Cardiac septum (tissue), 1 donor: ENCODE data around the gene ZDHHC13. TPM values are rescaled to one million over a fixed set of nuclear protein-coding genes. Genes with fewer than 3 reads are reported as not detected.

ENCODE experiments used
- DNase-seq: peaks from one replicate; pipeline ENCODE4 v3.0.0-alpha.2; 2020; ENCODE audit warnings: low spot score
- intact Hi-C: fragments of 100-400 bp; cut with DNase I; formaldehyde crosslinking; loops from one replicate; pipeline ENCODE4 v1.14.0; 2022
- total RNA-seq: library from RNA; stranded (reverse); fragmentation: NEBNext Ultra II Directional; extraction: Animal tissue kit (Norgen Biotek cat#: 25700); gene quantifications from one replicate; pipeline ENCODE4 v1.2.1, GENCODE V29; 2021
- donor health status: DM: no; HTN: no; CAD: no.

Gene ZDHHC13
- total RNA-seq, 1 donor from 2014 or later: 7.8 TPM

DNA sequence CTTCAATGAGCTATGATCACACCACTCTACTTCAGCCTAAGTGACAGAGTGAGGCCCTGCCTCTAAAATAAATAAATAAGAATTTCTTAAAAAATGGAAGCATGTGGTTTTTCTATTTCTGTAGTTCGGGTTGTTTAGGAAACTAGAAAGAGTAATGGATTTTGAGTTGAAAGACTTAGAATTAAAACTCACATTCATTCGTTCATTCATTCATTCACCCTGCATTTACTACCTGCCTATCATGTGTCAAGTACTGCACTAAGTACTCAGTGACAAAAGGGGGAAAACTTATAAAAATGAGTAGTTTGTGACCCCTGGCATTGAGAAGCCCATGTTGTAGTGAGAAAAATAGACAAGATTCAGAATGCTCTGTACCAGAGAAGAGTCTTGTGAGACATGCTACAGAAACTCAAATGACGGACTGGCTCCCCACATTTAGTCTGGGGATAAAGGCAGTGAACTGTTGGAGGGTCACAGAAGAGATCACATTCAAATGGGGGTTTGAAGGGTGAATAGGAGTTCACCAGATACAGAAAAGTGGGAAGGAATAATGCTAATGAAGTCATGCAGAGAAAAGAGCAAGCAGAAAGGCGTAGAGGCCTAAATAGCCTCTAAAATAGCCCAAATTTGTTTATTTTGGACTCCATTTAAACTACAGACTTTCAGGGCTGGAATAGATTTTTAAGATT is 77.8 kb downstream of the ZDHHC13 start:
- DNase-seq: no peak
- intact Hi-C loops: loop anchor here (5.0 kb wide), 1 partner anchor 43 kb away; no protein-coding TSS in a partner anchor

DNA sequence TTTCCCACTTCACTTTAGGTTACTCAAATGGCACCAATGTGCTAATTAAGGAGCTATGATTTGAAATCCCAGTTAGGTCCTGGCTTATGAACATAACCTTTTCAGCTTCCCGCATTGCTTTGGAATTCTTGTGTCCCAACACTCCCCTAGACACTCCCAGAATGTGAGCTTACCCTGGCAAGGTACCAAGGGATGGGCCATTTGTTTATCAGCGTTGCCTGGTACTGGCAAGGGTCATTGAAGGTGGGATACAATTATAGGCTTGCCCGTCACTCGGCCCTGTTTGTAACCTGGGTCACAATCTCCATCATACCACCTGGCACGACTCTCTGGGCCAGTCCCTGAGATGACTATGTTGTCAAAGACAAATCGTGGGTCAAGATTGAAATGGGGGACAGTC is 79.5 kb downstream of the ZDHHC13 start:
- no peak for DNase-seq

DNA sequence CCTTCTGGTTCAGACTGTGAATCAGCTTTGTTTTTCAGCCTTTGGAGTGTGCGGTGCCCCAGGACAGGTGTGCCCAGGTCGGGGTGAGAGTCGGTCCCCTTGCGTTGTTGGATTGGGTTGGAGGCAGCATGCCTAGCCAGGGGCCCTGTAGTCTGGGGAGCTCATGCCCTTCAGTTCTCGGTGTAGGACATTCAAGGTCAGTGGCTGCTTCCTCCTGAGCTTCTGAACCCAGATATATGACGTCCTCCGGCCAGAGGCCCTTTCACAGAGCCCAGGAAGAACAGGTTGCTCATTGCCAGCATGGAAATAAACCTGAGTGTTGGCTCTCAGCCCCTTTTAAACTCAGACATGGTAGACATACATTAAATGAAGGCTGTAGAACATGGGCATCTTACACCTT is 82.1 kb downstream of the ZDHHC13 start:
- intact Hi-C loops: loop anchor here (5.0 kb wide), 1 partner anchor 38 kb away; no protein-coding TSS in a partner anchor
- no peak for DNase-seq

More for the DNA sequence above, 79.5 kb downstream of the ZDHHC13 start:
- intact Hi-C loops: loop anchor here (5.0 kb wide), 1 partner anchor 41 kb away; no protein-coding TSS in a partner anchor

DNA sequence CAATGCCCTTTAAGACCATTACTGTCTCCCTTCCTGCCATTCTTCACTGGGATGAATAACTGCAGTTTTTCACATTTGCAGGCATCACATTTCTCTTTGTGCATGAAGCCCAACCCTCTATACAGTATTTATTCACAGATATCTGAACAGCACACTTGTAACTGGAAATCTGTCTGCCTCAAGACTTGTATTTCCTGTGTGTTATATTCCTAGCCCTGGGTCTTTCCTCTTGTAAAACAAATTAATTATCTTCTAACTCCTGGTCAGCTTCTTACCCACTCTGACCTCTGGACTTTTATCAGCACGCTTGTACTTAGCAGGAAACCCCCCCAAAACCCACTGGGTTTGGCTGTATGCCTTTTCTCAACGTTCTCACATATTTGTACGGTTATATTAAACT is 82.8 kb downstream of the ZDHHC13 start:
- DNase-seq: no peak
- intact Hi-C loops: loop anchor here (5.0 kb wide), 1 partner anchor 38 kb away; no protein-coding TSS in a partner anchor

DNA sequence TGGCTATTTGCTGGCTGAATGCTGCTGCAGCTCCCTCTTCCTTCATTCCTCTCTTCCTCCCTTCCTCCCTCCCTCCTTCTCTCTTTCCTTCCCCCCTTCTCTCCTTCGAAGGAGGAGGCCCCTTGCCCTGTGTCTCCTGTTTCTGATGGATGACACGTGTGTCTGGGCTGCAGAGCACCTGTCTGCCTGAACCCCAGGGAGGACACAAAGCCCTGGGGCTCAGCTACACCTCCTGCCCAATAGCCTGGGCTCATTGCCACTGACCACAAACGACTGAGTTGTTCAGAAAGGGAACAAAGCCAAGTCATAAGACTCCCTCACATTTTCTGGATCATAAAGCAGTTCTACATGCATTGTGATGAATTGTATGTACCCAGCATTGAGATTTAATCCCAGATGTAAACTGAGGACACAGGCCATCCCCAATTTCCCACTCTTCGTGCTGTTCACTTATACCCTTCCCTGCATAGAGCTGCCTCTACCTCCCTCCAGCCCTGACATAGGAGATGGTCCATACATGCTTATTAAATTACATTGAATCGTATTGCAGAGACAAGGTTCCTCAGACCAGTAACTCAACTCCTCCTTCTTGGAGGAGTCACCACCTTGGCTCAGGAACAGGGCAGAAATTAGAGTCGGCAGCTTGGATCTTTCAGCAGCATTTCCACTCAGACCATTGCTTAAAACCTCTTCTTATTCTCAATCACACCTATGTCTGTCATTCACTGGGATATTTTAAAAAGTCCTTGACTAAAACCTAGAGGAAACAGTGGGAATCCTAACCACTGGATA is 83.6 kb downstream of the ZDHHC13 start:
- intact Hi-C loops: no loop called here
- no peak for DNase-seq

DNA sequence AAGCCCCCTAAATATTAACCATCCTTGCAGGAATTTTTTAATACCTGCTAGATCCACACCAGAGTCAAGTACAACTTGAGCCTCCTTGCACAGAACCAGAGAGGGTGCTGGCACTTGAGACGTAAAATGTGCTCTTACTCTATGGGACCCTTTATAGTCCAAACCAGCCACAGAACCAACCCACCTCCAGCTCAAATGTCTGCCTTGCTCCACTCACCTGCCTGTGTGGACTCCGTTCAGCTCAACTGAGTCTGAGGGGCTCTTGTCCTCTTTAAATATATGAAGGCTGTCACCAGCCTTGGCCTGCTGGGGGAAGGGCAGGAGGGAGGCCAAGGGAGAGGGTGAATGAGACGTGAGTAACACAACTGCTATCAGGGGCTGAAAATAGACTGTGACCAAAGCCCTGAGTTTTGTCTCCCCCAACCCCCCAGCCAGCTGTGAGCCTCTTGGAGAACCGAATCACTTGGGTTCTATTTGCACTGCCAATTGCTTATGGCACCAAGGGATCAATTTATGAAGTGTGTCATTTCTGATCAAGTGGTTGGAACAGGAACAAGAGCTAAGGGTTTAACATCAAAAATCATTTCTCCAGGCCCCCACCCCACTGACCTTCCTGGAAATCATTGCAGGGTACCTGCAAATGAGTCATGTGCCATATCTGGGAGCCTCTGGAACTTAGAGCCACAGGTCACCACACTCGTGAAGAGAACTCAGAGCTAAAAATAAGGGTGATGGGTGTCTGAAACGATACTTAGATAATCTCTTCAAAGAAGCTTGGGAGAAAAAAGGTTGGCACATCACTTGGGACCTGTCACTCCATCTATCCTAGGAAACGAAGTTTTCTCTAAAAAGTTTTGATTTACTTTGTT is 85.0 kb downstream of the ZDHHC13 start, which contains the start of gene CSRP3:
Gene CSRP3, minus strand, starts transcription at position 247 of the 869 bp plus-strand sequence. CDS start 9,535 bp downstream, outside the sequence.
- peak; percentile 86 for DNase-seq
- intact Hi-C loops: no loop called here

DNA sequence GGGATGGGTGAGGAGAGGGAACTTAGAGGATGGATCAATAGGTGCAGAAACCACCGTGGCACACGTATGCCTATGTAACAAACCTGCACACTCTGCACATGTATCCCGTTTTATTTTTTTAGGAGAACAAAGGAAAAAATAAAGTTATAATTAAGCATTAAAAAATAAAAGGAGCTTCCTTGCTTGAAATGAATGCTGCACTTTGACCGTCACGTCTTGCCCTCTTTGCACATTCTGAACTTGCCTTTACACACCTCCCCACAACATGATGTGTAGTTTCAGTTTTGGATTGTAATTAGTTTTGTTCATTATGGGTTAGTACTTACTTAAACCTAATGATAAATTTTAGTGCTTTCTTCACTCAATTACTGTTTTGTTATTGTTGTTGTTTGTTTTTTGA is 87.9 kb downstream of the ZDHHC13 start:
- no peak for DNase-seq
- intact Hi-C loops: loop anchor here (5.0 kb wide), 1 partner anchor 33 kb away; no protein-coding TSS in a partner anchor

DNA sequence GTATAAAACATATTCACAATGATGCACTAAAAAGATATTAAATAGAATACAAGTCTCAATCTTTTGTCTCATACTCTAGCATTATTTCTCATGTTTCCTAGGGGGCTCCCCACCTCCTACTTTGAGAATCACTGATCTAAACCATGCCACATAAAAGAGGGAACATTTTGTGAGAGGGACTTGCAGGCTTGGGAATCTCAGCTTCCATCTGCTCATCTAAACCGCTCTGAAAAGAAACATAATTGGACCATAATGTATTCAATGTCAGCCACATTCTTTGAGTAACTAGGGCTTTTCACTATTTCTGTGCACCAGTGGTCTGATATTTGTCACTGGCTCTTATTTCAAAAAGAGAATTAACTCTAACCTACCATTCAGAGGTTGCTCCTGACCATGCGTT is 91.2 kb downstream of the ZDHHC13 start:
- intact Hi-C loops: loop anchor here (5.0 kb wide), 1 partner anchor 36 kb away; no protein-coding TSS in a partner anchor
- no peak for DNase-seq

DNA sequence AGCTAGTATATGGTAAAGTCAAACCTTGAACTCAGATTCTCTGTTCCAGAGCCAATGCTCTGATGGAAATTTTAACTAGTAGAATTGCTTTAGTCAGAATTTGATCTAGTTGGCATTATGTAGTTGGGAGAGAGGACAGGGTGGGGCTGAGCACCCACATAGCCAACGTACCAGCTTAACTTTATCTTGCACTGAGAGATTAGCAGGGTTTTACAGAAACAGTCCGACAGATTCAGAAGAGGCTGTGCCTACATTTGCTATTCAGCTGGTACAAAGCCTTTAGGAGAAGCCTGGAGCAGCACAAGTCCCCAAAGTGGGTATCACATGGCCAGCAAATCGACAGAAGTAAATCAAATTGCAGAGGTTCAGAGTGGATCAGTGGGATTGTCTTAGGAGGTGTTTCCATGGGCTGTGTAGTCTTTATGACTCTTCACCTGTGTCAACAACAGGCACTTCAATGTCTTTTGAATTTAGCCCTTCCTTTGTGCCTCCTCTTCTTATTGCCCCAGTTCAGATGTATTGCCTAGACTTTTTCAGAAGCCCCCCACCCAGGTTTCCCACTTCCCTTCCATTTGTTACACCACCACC is 92.1 kb downstream of the ZDHHC13 start:
- no peak for DNase-seq
- intact Hi-C loops: loop anchor here (5.0 kb wide), 1 partner anchor 37 kb away; no protein-coding TSS in a partner anchor

DNA sequence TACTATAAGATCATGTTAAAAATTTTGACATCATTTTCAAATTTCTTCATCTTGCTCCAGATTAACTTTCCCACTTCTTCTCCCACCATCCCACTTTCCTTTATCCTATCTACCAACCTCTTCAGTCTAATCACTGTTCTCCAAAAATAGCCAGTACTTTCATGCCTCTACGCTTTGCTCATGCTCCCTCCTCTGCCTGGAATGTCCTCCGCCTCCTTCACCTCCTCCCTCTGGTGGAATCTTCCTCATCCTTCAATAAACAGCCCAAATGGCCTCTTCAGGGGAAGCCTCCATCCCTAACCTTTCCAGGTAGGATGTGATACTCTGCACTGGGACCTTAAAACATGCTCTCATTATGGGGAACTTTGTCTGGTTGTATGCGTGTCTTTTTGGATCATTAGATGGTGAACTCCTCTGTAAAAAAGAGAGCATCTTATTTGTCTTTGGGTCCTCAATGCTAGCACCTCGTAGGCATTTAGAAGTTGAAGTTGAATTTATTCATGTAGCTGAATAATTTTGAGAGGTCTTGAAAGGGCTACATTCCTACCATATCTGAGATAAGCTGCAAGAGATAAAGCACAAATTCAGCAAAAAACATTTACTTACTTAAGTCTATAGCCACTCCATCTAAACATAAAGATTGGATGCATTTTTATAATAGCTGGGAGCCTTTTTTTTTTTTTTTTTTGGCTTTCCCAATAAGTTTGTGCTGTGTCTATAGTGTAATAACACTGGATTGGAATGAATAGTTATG is 92.8 kb downstream of the ZDHHC13 start:
- no peak for DNase-seq
- intact Hi-C loops: loop anchor here (5.0 kb wide), 1 partner anchor 37 kb away; no protein-coding TSS in a partner anchor

DNA sequence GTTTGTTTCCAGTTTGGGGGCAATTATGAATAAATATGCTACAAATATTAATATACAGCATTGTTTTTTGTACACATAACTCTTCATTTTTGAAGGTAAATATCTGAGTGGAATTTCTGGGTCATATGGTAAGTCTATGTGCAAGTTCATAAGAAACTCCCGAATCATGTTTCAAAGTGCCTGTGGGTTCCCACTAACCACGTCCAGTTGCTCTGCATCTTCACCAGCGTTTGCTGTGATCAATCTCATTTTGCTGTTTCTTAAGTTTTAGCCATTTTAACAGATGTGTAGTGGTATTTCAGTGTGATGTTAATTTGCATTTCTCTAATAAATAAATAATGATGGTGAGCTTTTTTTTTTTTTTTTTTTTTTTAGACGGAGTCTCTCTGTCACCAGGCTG is 99.1 kb downstream of the ZDHHC13 start:
- intact Hi-C loops: no loop called here
- no peak for DNase-seq

DNA sequence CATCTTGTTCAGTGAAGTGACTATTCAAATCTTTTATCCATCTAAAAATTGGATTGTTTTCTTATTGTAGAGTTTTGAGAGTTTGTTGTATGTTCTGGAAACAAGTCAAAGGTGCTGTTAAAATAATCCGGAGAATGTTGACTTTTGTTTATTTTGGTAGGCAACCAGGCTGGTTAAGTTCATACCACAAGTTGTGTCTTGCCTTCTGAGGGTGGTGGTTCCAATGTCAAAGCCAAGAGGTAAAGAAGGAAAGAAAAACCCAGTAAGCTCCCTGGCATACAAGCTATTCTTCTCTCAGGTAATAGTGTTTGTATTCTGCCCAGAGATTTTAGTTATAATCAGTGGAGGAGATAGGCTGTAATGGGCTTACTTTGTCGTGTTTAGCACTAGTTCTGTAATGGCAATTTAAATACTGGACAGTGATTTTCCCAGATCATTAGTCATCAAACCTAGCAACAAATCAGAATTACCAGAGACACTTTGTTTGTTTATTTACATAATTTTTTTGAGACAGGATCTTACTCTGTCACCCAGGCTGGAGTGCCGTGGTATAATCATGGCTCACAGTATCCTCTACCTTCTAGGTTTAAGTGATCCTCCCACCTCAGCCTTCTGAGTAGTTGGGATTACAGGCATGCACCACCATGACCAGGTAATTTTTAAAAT is 99.9 kb downstream of the ZDHHC13 start:
- intact Hi-C loops: no loop called here
- DNase-seq: no peak

DNA sequence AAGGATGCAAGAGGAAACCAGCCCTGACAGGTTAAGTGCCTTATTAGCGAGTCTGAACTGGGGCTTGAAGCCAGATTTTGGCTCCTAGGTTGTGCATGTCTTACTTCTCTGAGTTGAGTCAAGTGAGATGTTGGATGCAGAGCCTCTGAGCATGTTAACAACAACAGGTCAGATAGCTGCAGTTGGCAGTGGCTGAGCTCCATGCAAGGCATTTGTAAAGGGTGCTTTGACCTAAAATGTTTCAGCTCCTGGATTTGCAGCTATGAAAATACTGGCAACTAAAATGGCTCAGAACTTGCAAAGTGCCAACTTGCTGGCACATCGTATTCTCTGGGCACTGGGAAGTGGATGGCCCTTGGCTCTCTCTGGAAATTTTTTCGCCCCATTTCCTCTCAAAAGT is 101.2 kb downstream of the ZDHHC13 start:
- DNase-seq: no peak
- intact Hi-C loops: no loop called here

DNA sequence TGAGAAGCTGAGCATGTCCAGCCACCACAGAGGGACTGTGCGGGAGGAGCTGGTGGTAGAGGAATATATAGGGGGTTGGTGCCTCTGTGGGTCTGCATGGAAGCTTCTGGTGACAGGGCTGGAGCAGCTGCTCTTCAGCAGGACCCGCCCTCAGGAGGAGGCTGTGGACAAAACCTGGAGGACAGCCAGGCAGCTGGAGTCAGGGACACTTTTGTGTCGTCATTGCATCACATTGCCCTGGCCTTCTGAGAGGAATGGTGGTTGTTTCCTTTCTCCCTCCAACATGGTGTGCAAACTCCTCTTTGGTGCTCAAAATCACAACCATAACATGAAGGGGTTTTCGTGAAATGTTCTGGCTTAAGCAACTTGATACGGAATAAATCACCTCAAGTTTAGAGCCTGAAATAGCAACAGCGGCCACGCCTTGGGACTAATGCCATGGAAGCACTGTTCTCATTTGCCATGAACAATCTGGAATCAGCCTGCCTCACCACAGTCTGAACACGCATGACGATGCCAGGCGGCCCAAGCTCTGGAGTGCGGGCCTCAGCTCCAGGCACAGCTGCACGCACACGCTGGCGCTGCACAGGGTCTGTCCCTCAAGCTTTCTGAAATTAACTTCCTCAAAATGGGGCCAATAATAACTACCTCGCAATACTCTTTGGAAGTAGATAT is 102.0 kb downstream of the ZDHHC13 start:
- intact Hi-C loops: no loop called here

DNA sequence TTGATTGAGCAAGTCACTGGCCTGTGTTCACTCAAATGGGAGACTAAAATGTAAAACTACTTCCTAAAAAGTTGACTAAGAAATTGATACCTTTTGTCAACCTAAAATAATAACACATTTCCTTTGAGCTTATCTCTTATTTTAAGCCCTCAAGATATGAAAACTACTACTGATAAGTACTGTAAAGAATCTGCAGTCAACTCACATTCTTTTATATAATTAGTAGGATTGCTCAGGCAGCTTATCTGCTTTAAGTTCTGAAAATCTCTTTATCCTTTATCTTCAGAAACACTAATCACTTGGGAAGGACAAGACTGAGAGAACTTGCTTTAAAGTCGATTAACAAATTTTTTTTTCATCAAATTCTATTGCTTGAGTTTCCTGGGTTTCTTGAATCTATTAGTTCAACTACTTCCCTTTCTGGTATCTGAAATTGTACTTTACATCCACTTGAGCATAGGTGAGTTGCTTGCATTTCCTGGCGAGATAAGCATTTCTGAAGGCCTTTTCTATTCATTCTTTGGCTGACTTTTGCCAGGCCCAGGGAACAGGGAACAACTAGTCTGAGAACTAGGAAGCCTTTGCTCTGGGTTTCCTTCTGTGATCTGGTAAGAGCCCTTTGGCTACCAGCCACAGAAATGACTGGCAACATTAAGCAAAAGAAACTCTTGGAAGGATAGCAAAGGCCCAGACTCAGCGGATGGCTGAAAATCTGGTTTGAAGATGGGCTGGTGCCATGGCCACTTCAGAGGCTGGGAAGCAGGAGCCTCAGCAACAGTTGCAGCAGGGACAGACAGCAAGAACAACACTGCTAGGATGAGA is 104.1 kb downstream of the ZDHHC13 start:
- intact Hi-C loops: no loop called here
- no peak for DNase-seq

More for the DNA sequence above, 102.0 kb downstream of the ZDHHC13 start:
- DNase-seq: no peak

DNA sequence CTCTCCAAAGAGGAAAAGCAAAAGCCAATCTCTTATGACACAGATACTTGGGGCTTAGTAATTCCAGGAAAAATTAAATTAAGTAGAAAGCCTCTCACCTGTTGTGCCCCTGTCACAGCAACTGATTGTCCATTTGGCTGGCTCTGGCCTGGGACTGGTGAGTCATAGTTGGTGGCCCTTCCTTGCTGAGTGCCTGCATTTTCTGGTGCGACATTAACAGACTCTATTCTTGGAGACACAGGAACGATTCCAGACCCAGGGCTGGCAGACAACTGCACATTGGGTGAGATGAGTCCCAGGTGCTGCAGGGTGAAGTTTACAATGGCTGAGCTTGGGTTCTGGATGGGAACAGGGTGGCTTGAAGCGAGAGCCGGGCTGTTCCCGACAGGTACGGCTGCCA is 108.2 kb downstream of the ZDHHC13 start:
- intact Hi-C loops: no loop called here
- DNase-seq: no peak

DNA sequence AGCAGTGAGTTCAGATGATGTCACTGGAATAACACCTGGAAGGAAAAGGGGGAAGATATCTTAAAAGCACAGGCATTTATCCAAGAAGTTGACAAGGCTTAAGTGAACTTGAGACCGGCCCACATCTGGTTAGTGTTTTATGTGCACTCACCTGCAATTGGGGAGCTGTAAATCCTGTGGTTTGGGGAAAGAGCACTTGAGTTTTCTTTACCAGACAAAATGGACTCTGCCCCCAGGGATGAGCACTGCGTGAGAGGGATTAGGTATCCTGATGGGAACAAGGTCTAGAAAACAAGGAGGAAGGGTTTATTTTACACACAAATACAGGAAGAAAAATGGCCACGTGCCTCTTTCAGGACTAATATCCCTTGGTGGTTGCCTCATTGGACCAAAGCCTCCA is 108.6 kb downstream of the ZDHHC13 start:
- intact Hi-C loops: no loop called here
- no peak for DNase-seq
